G401 (cell line): ENCODE data around the gene RFNG. TPM values are rescaled to one million over a fixed set of nuclear protein-coding genes. Genes with fewer than 3 reads are reported as not detected.

ENCODE experiments used
- DNase-seq: peaks from one replicate; pipeline ENCODE4 v3.0.0-alpha.2; 2015; ENCODE audit warnings: low spot score
- in situ Hi-C: cut with HindIII; loops from 2 replicates; pipeline ENCODE4 v1.10.0; 2016; ENCODE audit warnings: low sequenced_read_pairs, mixed read lengths
- total RNA-seq: library from RNA; depleted of rRNA; stranded (reverse); fragments of >200 nt; shearing (Covaris generic); gene quantifications from 2 replicates; pipeline ENCODE4 v1.2.3, GENCODE V29; 2014

RFNG gene
- total RNA-seq, 1 experiment from 2014 or later: 41.5 TPM

- in situ Hi-C loops: no loop called here
- no peak for DNase-seq
These were observed 9.7 kb upstream of the RFNG start for GRCh38 chr17:82061047-82061925.

DNA sequence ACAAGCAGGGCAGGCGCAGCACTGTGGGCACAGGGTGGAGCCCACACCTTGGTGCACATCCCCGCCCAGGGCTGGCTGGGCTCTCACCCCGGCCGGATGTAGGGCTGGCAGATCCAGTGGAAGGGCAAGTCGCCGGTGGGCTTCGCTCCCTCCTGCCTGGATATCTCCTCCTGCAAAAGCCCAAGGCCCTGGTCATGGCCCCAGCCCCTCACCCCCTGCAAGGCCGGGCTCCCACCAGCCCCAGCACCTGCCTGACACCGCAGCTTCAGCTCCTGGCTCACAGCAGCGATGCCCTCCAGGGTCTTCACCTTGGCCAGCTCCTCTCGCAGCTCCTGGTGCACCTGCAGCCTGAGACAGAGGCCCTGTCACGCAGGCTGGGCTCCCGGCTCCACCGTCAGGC is 9.0 kb upstream of the RFNG start:
- DNase-seq: no peak
- in situ Hi-C loops: no loop called here

DNA sequence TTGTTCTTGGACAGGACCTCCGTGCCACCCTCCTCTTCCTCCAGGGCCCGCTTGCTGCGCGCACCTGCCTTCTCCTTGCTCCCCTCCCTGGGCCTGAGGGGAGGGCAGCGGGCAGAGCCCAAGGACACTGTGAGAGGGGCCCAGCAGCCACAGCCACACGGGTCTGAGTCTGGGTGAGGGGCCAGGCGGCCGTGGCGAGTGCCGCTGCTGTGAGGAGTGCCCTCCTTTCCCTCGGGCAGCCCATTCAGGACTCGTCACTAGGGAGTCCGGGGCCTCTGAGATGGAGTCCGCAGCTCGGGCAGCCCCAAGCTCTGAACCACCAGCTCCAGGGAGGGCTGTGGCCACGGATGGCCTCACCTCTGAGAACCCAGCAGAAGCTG is 8.4 kb upstream of the RFNG start:
- DNase-seq: no peak
- in situ Hi-C loops: no loop called here

GRCh38 chr17:82059272-82060000 is 7.8 kb upstream of the RFNG start:
- DNase-seq: no peak
- in situ Hi-C loops: no loop called here

- in situ Hi-C loops: no loop called here
- DNase-seq: no peak
These were observed 7.2 kb upstream of the RFNG start for GRCh38 chr17:82058855-82059249.

DNA sequence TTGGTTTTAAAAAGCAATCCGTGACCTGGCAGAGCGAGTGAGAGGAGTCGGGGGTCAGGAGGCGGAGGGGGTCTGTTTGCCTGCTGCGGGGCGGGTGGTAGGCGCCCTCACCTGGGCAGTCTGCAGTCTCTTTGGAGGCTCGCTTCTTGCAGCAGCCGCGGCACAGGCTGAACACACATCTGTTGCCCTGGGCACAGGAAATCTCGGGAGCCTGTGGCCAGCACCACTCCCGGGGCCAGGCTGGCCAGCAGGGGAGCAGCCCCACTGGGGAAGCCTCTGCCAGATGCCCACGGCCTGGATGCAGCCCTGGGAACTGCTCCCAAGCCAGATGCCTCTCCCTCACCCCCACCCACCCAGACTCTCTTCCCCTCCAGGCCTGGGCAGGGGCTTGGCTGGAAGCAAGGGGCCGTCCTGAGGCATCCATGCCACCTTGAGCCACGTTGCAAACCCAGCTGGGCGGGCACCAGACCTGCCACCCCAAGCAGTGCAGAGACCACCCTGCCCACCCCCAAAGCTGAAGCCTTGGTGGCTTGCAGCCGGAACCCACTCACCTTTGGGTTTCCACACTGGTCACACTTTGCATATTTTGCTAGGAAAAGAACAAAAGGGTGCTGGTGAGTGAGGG is 6.7 kb upstream of the RFNG start:
- no peak for DNase-seq
- in situ Hi-C loops: no loop called here

DNA sequence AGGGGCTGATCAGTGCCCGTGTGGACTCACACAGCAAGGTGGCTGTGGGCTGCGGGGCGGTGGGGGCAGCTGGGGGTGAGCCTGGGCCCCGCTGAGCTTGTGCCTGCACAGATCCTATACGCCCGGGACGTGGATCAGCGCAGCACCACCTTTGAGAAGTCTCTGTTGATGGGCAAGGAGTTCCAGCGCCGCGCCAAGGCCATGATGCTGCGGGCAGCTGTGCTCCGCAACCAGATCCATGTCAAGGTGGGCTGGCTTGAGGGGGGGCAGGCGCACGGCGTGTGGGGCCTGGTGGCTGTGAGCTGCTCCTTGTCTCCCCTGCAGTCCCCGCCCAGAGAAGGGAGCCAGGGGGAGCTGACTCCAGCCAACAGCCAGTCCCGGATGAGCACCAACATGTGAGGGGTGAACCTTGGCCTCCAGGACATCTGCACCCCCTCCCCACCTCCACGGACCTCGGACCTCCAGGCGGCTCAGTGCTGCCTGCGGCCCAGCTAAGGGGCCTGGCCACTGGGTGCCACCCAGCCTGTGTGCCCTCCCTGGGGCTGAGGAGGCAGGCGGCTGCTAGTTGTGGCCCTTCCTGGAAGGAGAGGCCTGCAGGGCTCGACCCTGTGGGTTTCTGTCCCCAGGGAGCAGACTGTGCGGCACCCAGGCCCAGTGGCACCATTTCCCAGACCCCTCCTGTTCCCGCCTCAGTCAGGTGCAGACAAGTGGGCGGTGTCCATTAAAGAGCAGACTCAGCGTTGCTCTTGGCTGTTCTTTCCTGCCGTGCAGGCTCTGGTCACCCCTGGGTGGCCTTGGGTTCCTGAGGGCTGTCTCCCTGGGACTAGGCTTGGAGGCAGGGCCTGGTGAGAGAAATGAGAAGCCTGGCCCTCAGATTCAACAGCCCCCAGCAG is 5.4 kb upstream of the RFNG start:
- in situ Hi-C loops: no loop called here
- DNase-seq: no peak

DNA sequence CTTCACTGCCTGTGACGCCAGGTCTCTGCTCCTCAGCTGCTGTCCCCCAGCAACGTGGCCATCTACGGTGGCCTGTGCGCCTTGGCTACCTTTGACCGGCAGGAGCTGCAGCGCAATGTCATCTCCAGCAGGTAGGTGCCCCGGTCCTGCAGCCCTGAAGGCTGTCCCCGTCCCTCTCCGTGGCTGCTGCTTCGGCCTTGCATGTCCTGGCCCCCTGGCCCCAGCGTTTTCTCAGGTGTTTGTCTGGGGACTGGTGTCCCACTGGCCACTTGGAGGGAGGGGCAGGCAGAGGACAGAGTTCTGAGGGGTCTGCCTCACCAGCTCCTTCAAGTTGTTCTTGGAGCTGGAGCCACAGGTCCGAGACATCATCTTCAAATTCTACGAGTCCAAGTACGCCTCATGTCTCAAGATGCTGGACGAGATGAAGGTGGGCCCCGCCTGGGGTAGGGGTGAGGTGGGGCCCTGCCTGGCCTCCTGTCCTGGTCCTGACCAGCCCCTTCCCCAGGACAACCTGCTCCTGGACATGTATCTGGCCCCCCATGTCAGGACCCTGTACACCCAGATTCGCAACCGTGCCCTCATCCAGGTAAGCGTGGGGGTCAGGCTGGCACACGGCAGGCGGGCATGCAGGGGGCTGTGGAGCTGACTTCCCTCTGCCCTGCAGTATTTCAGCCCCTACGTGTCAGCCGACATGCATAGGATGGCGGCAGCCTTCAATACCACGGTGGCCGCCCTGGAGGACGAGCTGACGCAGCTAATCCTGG is 4.5 kb upstream of the RFNG start:
- no peak for DNase-seq
- in situ Hi-C loops: no loop called here

DNA sequence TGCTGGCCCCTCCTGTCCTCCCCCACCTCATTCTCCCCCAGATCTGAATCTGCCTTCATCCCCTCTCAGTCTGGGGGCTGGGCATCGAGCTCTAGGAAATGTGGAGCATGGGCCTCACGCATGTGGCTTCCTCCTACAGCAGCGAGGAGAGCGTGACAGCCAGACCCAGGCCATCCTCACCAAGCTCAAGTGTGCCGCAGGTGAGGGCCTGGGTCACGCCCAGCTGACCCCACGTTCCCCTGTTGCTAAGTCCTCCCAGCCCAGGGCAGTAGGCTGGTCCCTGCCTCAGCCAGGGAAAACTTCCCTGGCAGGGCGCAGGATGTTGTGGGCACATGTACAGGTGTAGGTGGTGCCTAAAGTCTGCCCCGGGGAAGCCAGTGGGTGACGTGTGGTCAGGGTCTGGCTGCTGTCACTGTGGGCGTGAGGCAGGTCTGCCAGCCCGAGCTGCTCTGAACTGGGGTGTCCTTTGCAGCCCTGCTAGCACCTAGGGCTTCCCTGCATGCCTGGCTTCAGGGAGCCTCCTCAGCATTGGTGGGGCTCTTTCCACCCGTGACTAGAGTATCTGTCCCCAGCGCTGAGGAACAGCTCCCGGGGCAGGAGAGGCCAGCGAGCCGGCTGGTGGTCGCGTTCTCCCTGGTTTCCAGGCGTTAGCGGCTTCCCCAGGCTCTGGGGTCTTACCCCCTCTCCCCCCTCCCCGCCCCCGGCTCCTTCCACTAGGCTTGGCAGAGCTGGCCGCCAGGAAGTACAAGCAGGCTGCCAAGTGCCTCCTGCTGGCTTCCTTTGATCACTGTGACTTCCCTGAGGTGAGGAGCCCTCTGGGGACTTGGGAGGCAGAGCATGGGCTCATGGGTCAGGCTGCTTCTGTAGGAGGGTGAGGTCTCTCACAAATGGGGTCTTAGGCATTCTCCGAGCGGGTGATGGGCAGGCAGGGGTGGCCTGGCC is 3.7 kb upstream of the RFNG start:
- no peak for DNase-seq
- in situ Hi-C loops: no loop called here

GRCh38 chr17:82054351-82055022 is 2.9 kb upstream of the RFNG start:
- in situ Hi-C loops: no loop called here
- DNase-seq: no peak

GRCh38 chr17:82053556-82054263 is 2.1 kb upstream of the RFNG start:
- no peak for DNase-seq
- in situ Hi-C loops: no loop called here

DNA sequence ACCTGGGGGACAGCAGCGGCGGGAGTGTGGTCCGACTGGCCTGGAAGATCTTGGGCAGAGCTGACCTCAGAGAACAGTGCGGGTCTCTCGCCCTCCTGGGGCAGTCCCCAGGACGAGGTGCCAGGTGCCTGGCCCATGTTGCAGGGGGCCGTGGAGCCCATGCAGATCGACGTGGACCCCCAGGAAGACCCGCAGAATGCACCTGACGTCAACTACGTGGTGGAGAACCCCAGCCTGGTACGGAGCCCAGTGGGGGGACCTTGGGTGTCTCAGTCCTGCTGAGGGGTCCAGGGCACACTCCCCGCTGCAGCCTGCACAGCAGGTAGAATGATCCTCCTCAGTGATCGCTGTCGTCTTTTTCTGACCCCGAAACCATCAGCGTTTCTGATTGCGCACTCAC is 1.5 kb upstream of the RFNG start:
- DNase-seq: no peak
- in situ Hi-C loops: no loop called here

DNA sequence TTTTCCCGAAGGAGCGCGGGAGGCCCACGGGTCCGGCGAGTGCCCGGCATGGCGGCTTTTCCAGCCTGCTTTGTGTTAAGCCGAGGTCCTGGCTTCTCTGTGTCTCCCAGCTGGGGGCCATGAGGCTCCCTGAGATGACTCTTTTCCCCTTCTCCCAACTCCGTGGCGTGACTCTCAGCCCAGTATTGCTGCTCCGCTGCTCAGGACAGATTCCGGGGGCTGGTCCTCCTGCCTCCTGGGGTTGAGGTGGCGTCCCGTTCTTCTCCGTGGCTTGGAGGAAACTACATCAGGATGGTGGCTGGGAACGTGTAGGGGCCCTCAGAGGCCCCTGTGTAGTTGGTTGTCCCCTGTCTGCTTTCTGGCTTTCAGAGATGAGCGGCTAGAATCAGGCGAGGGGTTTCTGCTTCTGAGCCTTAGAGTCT is 1.0 kb upstream of the RFNG start:
- in situ Hi-C loops: no loop called here
- no peak for DNase-seq

- no peak for DNase-seq
- in situ Hi-C loops: no loop called here
These were observed 610 bp downstream of the RFNG start for GRCh38 chr17:82050761-82051641.

GRCh38 chr17:82050152-82050760 is 1.4 kb downstream of the RFNG start:
- in situ Hi-C loops: no loop called here
- no peak for DNase-seq
